WTC11 (cell line): Measurements from ENCODE around the gene PDZRN3. TPM values are rescaled to one million over a fixed set of nuclear protein-coding genes. Genes with fewer than 3 reads are reported as not detected.

Experiments
- ATAC-seq: fragments of 200-7000 bp; cut with Tn5 transposase; 2 replicates; pipeline ENCODE4 v1.10.0; 2021; ENCODE audit warnings: mild to moderate bottlenecking, moderate library complexity
- CTCF ChIA-PET: fragments of 300-600 bp; sonication (Branson Sonifier 250); formaldehyde crosslinking; loops from one replicate; lab custom pipeline; 2021; ENCODE audit warnings: antibody characterized with exemption; lab: Charles Lee
- POLR2A ChIA-PET: fragments of 350-600 bp; sonication (Branson Sonifier 250); formaldehyde crosslinking; loops from one replicate; lab custom pipeline; 2021; ENCODE audit warnings: antibody characterized with exemption; lab: Charles Lee
- DNase-seq: peaks from one replicate; pipeline ENCODE4 v3.0.0; 2021; ENCODE audit warnings: low spot score
- H3K27ac Mint-ChIP-seq: 2 replicates; pipeline ENCODE4 v1.8.0; 2021; ENCODE audit warnings: mixed read lengths
- H3K27me3 Mint-ChIP-seq: 2 replicates; pipeline ENCODE4 v1.8.0; 2021; ENCODE audit warnings: low read depth, mild to moderate bottlenecking, moderate library complexity, mixed read lengths
- H3K36me3 Mint-ChIP-seq: 2 replicates; pipeline ENCODE4 v1.8.0; 2021; ENCODE audit warnings: mixed read lengths
- H3K4me1 Mint-ChIP-seq: 2 replicates; pipeline ENCODE4 v1.8.0; 2022; ENCODE audit warnings: mixed read lengths
- H3K4me3 Mint-ChIP-seq: 2 replicates; pipeline ENCODE4 v1.8.0; 2021; ENCODE audit warnings: mild to moderate bottlenecking, moderate library complexity, mixed read lengths
- H3K9me3 Mint-ChIP-seq: 2 replicates; pipeline ENCODE4 v1.8.0; 2021; ENCODE audit warnings: mixed read lengths
- FOXK1 ChIP-seq: sonication (generic); formaldehyde crosslinking; IDR thresholded peaks from 2 replicates; pipeline ENCODE4 v1.8.0; 2022; ENCODE audit warnings: mild to moderate bottlenecking, moderate library complexity, missing genetic modification reagents
- GRHL2 ChIP-seq: fragments of 250-450 bp; sonication (Bioruptor Pico); IDR thresholded peaks from 2 replicates; pipeline ENCODE4 v1.8.0; 2022; ENCODE audit warnings: mild to moderate bottlenecking, moderate library complexity; ENCODE audit not compliant: insufficient replicate concordance, severe bottlenecking
- GTF2I ChIP-seq: fragments of 250-450 bp; sonication (Bioruptor Pico); conservative IDR thresholded peaks from 2 replicates; pipeline ENCODE4 v1.4.0; 2021; ENCODE audit warnings: mild to moderate bottlenecking
- JUN ChIP-seq: sonication (generic); formaldehyde crosslinking; IDR thresholded peaks from 2 replicates; pipeline ENCODE4 v1.8.0; 2023; ENCODE audit warnings: mild to moderate bottlenecking, missing genetic modification reagents
- MLX ChIP-seq: sonication (generic); formaldehyde crosslinking; IDR thresholded peaks from 2 replicates; pipeline ENCODE4 v1.8.1; 2023; ENCODE audit warnings: mild to moderate bottlenecking, missing genetic modification reagents, moderate library complexity
- NFE2L1 ChIP-seq: sonication (generic); formaldehyde crosslinking; IDR thresholded peaks from 2 replicates; pipeline ENCODE4 v1.8.1; 2023; ENCODE audit warnings: missing genetic modification reagents
- TP53 ChIP-seq: sonication (generic); formaldehyde crosslinking; IDR thresholded peaks from 2 replicates; pipeline ENCODE4 v1.8.1; 2023; ENCODE audit warnings: mild to moderate bottlenecking, missing genetic modification reagents
- USF1 ChIP-seq: sonication (generic); formaldehyde crosslinking; IDR thresholded peaks from 2 replicates; pipeline ENCODE4 v1.8.0; 2022; ENCODE audit warnings: mild to moderate bottlenecking, missing genetic modification reagents
- ZMAT4 ChIP-seq: fragments of 250-450 bp; sonication (Bioruptor Pico); IDR thresholded peaks from 2 replicates; pipeline ENCODE4 v1.9.0; 2021; ENCODE audit warnings: mild to moderate bottlenecking
- ZNF121 ChIP-seq: sonication (generic); formaldehyde crosslinking; IDR thresholded peaks from 2 replicates; pipeline ENCODE4 v1.8.0; 2023; ENCODE audit warnings: missing genetic modification reagents
- ZNF138 ChIP-seq: sonication (generic); formaldehyde crosslinking; conservative IDR thresholded peaks from 2 replicates; pipeline ENCODE4 v1.8.1; 2022; ENCODE audit warnings: mild to moderate bottlenecking, moderate library complexity, missing genetic modification reagents
- ZNF232 ChIP-seq: sonication (generic); formaldehyde crosslinking; IDR thresholded peaks from 2 replicates; pipeline ENCODE4 v1.8.0; 2022; ENCODE audit warnings: mild to moderate bottlenecking, missing genetic modification reagents
- ZNF317 ChIP-seq: sonication (generic); formaldehyde crosslinking; IDR thresholded peaks from 2 replicates; pipeline ENCODE4 v1.8.1; 2023; ENCODE audit warnings: low read depth, mild to moderate bottlenecking, moderate library complexity, missing genetic modification reagents, borderline replicate concordance
- ZNF423 ChIP-seq: fragments of 250-450 bp; sonication (Bioruptor Pico); IDR thresholded peaks from 2 replicates; pipeline ENCODE4 v2.1.2; 2022; ENCODE audit warnings: mild to moderate bottlenecking, moderate library complexity
- total RNA-seq: library from RNA; stranded (reverse); gene quantifications from 3 replicates; pipeline ENCODE4 v1.2.3, GENCODE V29; 2021
- TF ChIP-seq, protein P1 (sequence below): sonication (generic); formaldehyde crosslinking; conservative IDR thresholded peaks from 2 replicates; pipeline ENCODE4 v1.8.1; 2023; ENCODE audit warnings: mild to moderate bottlenecking, low read depth, missing genetic modification reagents, moderate library complexity
- TF ChIP-seq, protein P2 (sequence below): fragments of 250-450 bp; sonication (Bioruptor Pico); IDR thresholded peaks from 2 replicates; pipeline ENCODE4 v2.1.2; 2022; ENCODE audit warnings: mild to moderate bottlenecking, moderate library complexity

Gene PDZRN3
- total RNA-seq, 1 experiment from 2014 or later = 9.5 TPM

DNA sequence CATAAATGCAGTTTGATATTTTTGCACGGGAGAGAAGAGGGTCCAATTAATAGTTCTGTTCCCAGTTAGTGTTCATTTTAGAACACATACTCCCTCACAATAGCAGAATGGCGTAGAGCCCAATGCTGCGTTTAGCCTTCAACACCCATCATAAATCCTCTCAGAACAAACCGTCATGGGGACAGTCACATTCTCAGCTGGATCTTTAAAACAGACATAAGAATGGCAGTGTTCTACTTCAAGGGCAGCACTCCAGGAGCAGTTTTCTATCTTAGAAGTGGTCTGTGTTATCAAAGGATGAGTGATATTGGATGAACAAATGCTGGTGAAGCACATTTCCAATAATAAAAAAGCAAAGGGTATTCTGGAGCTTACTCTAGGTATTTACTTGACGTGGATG lies 230.5 kb downstream of the PDZRN3 start (continued):
- no peak for TF ChIP-seq ZNF317
- no peak for TF ChIP-seq FOXK1 (CRISPR knock-in tag)
- no peak for TF ChIP-seq MLX (CRISPR knock-in tag)

- TF ChIP-seq, protein P1, sequence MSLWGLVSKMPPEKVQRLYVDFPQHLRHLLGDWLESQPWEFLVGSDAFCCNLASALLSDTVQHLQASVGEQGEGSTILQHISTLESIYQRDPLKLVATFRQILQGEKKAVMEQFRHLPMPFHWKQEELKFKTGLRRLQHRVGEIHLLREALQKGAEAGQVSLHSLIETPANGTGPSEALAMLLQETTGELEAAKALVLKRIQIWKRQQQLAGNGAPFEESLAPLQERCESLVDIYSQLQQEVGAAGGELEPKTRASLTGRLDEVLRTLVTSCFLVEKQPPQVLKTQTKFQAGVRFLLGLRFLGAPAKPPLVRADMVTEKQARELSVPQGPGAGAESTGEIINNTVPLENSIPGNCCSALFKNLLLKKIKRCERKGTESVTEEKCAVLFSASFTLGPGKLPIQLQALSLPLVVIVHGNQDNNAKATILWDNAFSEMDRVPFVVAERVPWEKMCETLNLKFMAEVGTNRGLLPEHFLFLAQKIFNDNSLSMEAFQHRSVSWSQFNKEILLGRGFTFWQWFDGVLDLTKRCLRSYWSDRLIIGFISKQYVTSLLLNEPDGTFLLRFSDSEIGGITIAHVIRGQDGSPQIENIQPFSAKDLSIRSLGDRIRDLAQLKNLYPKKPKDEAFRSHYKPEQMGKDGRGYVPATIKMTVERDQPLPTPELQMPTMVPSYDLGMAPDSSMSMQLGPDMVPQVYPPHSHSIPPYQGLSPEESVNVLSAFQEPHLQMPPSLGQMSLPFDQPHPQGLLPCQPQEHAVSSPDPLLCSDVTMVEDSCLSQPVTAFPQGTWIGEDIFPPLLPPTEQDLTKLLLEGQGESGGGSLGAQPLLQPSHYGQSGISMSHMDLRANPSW (CRISPR knock-in tag) = no peak
- no peak for TF ChIP-seq ZNF232 (CRISPR knock-in tag)
- no peak for TF ChIP-seq ZNF423 (CRISPR knock-in tag)
- no peak for TF ChIP-seq ZNF121 (CRISPR knock-in tag)
- no peaks in the 10 kb centered on the region for H3K4me1 Mint-ChIP-seq
- H3K27ac Mint-ChIP-seq = no peak overlapping the region
- DNase-seq (no peak), ATAC-seq (no peak)
- H3K9me3 Mint-ChIP-seq = no peaks in the 10 kb centered on the region
- H3K27me3 Mint-ChIP-seq = no peaks in the 10 kb centered on the region
- no peak overlapping the region for H3K4me3 Mint-ChIP-seq
- POLR2A ChIA-PET = no interaction called here
- CTCF ChIA-PET = no interaction called here
- H3K36me3 Mint-ChIP-seq = peaks cover 4% of the 10 kb centered on the region; the same call in 1 of the 2 replicates
Observed at GRCh38 chr3:73393005-73393404, 231.7 kb downstream of the PDZRN3 start.

- H3K4me1 Mint-ChIP-seq = no peaks in the 10 kb centered on the region
- no peak overlapping the region for H3K4me3 Mint-ChIP-seq
- peaks cover 4% of the 10 kb centered on the region; the same call in 1 of the 2 replicates for H3K36me3 Mint-ChIP-seq
- ATAC-seq = no peak
- H3K9me3 Mint-ChIP-seq = no peaks in the 10 kb centered on the region
- TF ChIP-seq, protein P2, sequence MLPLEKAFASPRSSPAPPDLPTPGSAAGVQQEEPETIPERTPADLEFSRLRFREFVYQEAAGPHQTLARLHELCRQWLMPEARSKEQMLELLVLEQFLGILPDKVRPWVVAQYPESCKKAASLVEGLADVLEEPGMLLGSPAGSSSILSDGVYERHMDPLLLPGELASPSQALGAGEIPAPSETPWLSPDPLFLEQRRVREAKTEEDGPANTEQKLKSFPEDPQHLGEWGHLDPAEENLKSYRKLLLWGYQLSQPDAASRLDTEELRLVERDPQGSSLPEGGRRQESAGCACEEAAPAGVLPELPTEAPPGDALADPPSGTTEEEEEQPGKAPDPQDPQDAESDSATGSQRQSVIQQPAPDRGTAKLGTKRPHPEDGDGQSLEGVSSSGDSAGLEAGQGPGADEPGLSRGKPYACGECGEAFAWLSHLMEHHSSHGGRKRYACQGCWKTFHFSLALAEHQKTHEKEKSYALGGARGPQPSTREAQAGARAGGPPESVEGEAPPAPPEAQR = no peak
- TF ChIP-seq USF1 (CRISPR knock-in tag) (no peak), ZNF138 (CRISPR knock-in tag) (no peak), NFE2L1 (no peak), ZMAT4 (CRISPR knock-in tag) (no peak), GRHL2 (CRISPR knock-in tag) (no peak), JUN (CRISPR knock-in tag) (no peak), GTF2I (no peak)
- DNase-seq = no peak
- H3K27ac Mint-ChIP-seq = no peak overlapping the region
- ChIA-PET POLR2A (no interaction called here), CTCF (no interaction called here)
- H3K27me3 Mint-ChIP-seq = no peaks in the 10 kb centered on the region
Observed at GRCh38 chr3:73391984-73392383, 232.8 kb downstream of the PDZRN3 start.

GRCh38 chr3:73389928-73390327 lies 234.8 kb downstream of the PDZRN3 start:
- Mint-ChIP-seq H3K27ac (no peak overlapping the region), H3K36me3 (peaks cover 5% of the 10 kb centered on the region; the same call in 1 of the 2 replicates), H3K27me3 (no peaks in the 10 kb centered on the region), H3K9me3 (no peaks in the 10 kb centered on the region), H3K4me1 (no peaks in the 10 kb centered on the region), H3K4me3 (no peak overlapping the region)
- no peak for TF ChIP-seq TP53 (CRISPR knock-in tag)
- POLR2A ChIA-PET = no interaction called here
- CTCF ChIA-PET = no interaction called here
- ATAC-seq (no peak), DNase-seq (no peak)
